K562 (cell line): ENCODE measurements around the gene NR1H3. TPM values are rescaled to one million over a fixed set of nuclear protein-coding genes. Genes with fewer than 3 reads are reported as not detected.

Experiments used
- ATAC-seq: fragments of 200-7000 bp; cut with Tn5 transposase; 3 replicates; pipeline ENCODE4 v1.9.1; 2020; ENCODE audit warnings: moderate library complexity
- BruUV-seq: library from RNA; stranded (reverse); fragments of 400-500 nt; replicated peaks from 2 replicates; lab custom pipeline; 2021; lab: Mats Ljungman, UMichigan
- CTCF ChIA-PET: fragments of 300-600 bp; formaldehyde crosslinking; extraction: SDS; loops from one replicate; lab custom pipeline; 2021; ENCODE audit warnings: low intra/inter-chr PET ratio; lab: Yijun Ruan, JAX
- POLR2A ChIA-PET: fragments of 300-600, 350-650 bp; sonication (Branson Sonifier 250); formaldehyde crosslinking; extraction: SDS; loops from one replicate; lab custom pipeline; 2021; ENCODE audit warnings: antibody characterized with exemption, inconsistent platforms; lab: Yijun Ruan, JAX
- DNase-seq, 4 experiments: peaks; one replicate each; pipeline versions ENCODE4 v3.0.0 to v3.0.0-alpha.2; 2011 to 2018; ENCODE audit warnings: low spot score in 3 of 4, mixed read lengths in 3 of 4; ENCODE audit errors: extremely low read depth in 1 of 4
- FAIRE-seq: peaks from 2 replicates; lab custom pipeline; 2011; peaks lifted over from hg19 to GRCh38; lab: Jason Lieb, UNC
- H2AFZ ChIP-seq: 2 replicates; pipeline ENCODE4 v1.6.0; 2011; ENCODE audit warnings: low read depth, low read length, control low read depth, inconsistent platforms
- H3K27ac ChIP-seq: fragments of 200-600 bp; 3 replicates; pipeline ENCODE4 v1.8.0; 2011; ENCODE audit warnings: low read depth, mild to moderate bottlenecking, control low read depth, inconsistent platforms, low read length, moderate library complexity, mixed read lengths; ENCODE audit errors: extremely low read depth
- H3K27me3 ChIP-seq, 2 experiments: fragments of 300-600 bp in 1 of 2; 2 replicates in 1 of 2; 3 replicates in 1 of 2; pipeline versions ENCODE4 v1.6.0 to v1.8.0; 2011; ENCODE audit warnings: inconsistent platforms in 2 of 2, low read length in 2 of 2, mild to moderate bottlenecking in 1 of 2, mixed read lengths in 1 of 2, moderate library complexity in 1 of 2; ENCODE audit not compliant: control insufficient read depth in 2 of 2, insufficient read depth in 2 of 2
- H3K36me3 ChIP-seq: fragments of 300-600 bp; 3 replicates; pipeline ENCODE4 v1.8.0; 2011; ENCODE audit warnings: mild to moderate bottlenecking, low read length, inconsistent platforms; ENCODE audit not compliant: control insufficient read depth, insufficient read depth
- H3K4me1 ChIP-seq, 2 experiments: fragments of 200-600 bp in 1 of 2; replicated peaks in 1 of 2; 2 replicates in 1 of 2; 3 replicates in 1 of 2; pipeline versions ENCODE4 v1.5.1 to v1.8.0; 2011; ENCODE audit warnings: inconsistent platforms in 2 of 2, low read length in 2 of 2, mild to moderate bottlenecking in 1 of 2, mixed read lengths in 1 of 2, moderate library complexity in 1 of 2; ENCODE audit not compliant: control insufficient read depth in 2 of 2, insufficient read depth in 2 of 2
- H3K4me2 ChIP-seq: 2 replicates; pipeline ENCODE4 v1.6.1; 2011; ENCODE audit warnings: low read length, control low read depth, inconsistent platforms, mixed read lengths; ENCODE audit not compliant: insufficient read depth
- H3K4me3 ChIP-seq: fragments of 200-600 bp; sonication (generic), shearing (Covaris generic); 2 replicates; pipeline ENCODE4 v1.5.1; 2016; ENCODE audit warnings: control low read depth, inconsistent platforms
- H3K79me2 ChIP-seq: fragments of 200-600 bp; 3 replicates; pipeline ENCODE4 v1.8.0; 2011; ENCODE audit warnings: low read length, inconsistent platforms; ENCODE audit not compliant: control insufficient read depth, insufficient read depth
- H3K9ac ChIP-seq, 2 experiments: 2 replicates each; pipeline versions ENCODE4 v1.6.0 to v1.6.1; 2011; ENCODE audit warnings: low read depth in 2 of 2, low read length in 2 of 2, control low read depth in 1 of 2, inconsistent platforms in 1 of 2, mild to moderate bottlenecking in 1 of 2, mixed read lengths in 1 of 2; ENCODE audit not compliant: insufficient read depth in 1 of 2
- H3K9me1 ChIP-seq: one replicate; pipeline ENCODE4 v1.6.0; 2011; ENCODE audit warnings: inconsistent platforms, mild to moderate bottlenecking, low read length, moderate library complexity; ENCODE audit not compliant: control insufficient read depth, insufficient read depth
- H3K9me3 ChIP-seq: replicated peaks from 2 replicates; pipeline ENCODE4 v1.5.1; 2011; ENCODE audit warnings: low read depth, low read length, inconsistent platforms; ENCODE audit not compliant: control insufficient read depth, insufficient read depth
- H4K20me1 ChIP-seq: replicated peaks from 2 replicates; pipeline ENCODE4 v1.6.1; 2011; ENCODE audit warnings: low read length, inconsistent platforms, mixed read lengths; ENCODE audit not compliant: control insufficient read depth, insufficient read depth
- CCNT2 ChIP-seq: IDR thresholded peaks from 2 replicates; pipeline ENCODE4 v1.6.1; 2011; ENCODE audit warnings: borderline replicate concordance, low read depth, mild to moderate bottlenecking, moderate library complexity, mixed read lengths, low read length; ENCODE audit not compliant: insufficient read length; ENCODE audit errors: extremely low read depth
- CREB3L1 ChIP-seq: fragments of 450-650 bp; IDR thresholded peaks from 2 replicates; pipeline ENCODE4 v1.6.1; 2014; ENCODE audit warnings: low read depth, mild to moderate bottlenecking, moderate library complexity, borderline replicate concordance
- E2F6 ChIP-seq, 2 experiments: IDR thresholded peaks; 2 replicates each; pipeline ENCODE4 v1.6.1; 2011; ENCODE audit warnings: borderline replicate concordance in 1 of 2, control low read depth in 1 of 2, low read depth in 1 of 2, low read length in 1 of 2, mild to moderate bottlenecking in 1 of 2, mixed read lengths in 1 of 2, moderate library complexity in 1 of 2; ENCODE audit not compliant: insufficient read depth in 1 of 2, insufficient read length in 1 of 2, poor library complexity in 1 of 2, severe bottlenecking in 1 of 2; ENCODE audit errors: extremely low read depth in 1 of 2
- FOXP1 ChIP-seq: sonication (generic); formaldehyde crosslinking; IDR thresholded peaks from 2 replicates; pipeline ENCODE4 v1.8.0; 2022; ENCODE audit warnings: mild to moderate bottlenecking, missing genetic modification reagents
- ILF3 ChIP-seq: fragments of 450-650 bp; IDR thresholded peaks from 2 replicates; pipeline ENCODE4 v1.6.1; 2018; ENCODE audit warnings: antibody characterized with exemption, mild to moderate bottlenecking, moderate library complexity, borderline replicate concordance
- MBD2 ChIP-seq: sonication (generic); IDR thresholded peaks from 2 replicates; pipeline ENCODE4 v1.6.1; 2016; ENCODE audit warnings: low read depth, borderline replicate concordance
- NRF1 ChIP-seq, 2 experiments: fragments of 450-650 bp; IDR thresholded peaks in 1 of 2; conservative IDR thresholded peaks in 1 of 2; 2 replicates each; pipeline ENCODE4 v1.6.1; 2014; ENCODE audit warnings: mild to moderate bottlenecking in 2 of 2
- SMC3 ChIP-seq: conservative IDR thresholded peaks from 2 replicates; pipeline ENCODE4 v1.6.1; 2011; ENCODE audit warnings: low read depth, low read length, improper control_type of control experiment; ENCODE audit not compliant: insufficient read depth
- SP1 ChIP-seq: sonication (generic); formaldehyde crosslinking; IDR thresholded peaks from 2 replicates; pipeline ENCODE4 v1.8.1; 2022; ENCODE audit warnings: mild to moderate bottlenecking, missing genetic modification reagents
- SRSF9 ChIP-seq: fragments of 200-400 bp; formaldehyde crosslinking; IDR thresholded peaks from 2 replicates; pipeline ENCODE4 v1.6.1; 2017; ENCODE audit warnings: low read depth, low read length, borderline replicate concordance
- STAT5A ChIP-seq: IDR thresholded peaks from 2 replicates; pipeline ENCODE4 v1.6.1; 2012; ENCODE audit warnings: low read length, inconsistent platforms, borderline replicate concordance
- THRAP3 ChIP-seq: fragments of 450-650 bp; IDR thresholded peaks from 2 replicates; pipeline ENCODE4 v1.6.1; 2016; ENCODE audit warnings: mild to moderate bottlenecking, inconsistent platforms, borderline replicate concordance
- ZNF277 ChIP-seq: fragments of 250-450 bp; sonication (Bioruptor Pico); IDR thresholded peaks from 2 replicates; pipeline ENCODE4 v1.8.0; 2022; ENCODE audit warnings: inconsistent platforms, mild to moderate bottlenecking, moderate library complexity, borderline replicate concordance
- ZNF512 ChIP-seq: IDR thresholded peaks from 2 replicates; pipeline ENCODE4 v1.6.1; 2016; ENCODE audit warnings: missing genetic modification characterization, missing compliant biosample characterization
- WGBS: fragments of 100-300 bp; shearing (Covaris generic); methylation state at CpG from one replicate; pipeline ENCODE4 v1.1.6; 2016; ENCODE audit warnings: low coverage, mixed read lengths; ENCODE audit not compliant: insufficient coverage; ENCODE audit errors: missing lambda C conversion rate; 5-methylcytosine and 5-hydroxymethylcytosine counted together
- in situ Hi-C: fragments of 300-500 bp; cut with MboI; formaldehyde crosslinking; loops from 4 replicates; pipeline ENCODE4 v1.15.0; 2018; ENCODE audit warnings: inconsistent platforms, mixed read lengths
- intact Hi-C: fragments of 100-400 bp; cut with micrococcal nuclease; formaldehyde crosslinking; loops from 2 replicates; pipeline ENCODE4 v1.14.2; 2022
- polyA plus RNA-seq, 8 experiments: library from polyadenylated mRNA; depleted of rRNA in 4 of 8; stranded (reverse) in 5 of 8; unstranded in 3 of 8; fragments of >200 nt; fragmentation: Nextera tagmentation in 2 of 8; fragmentation: Illumina TruSeq in 1 of 8; extraction: Ambion mirVana in 2 of 8; extraction: Trizol in 1 of 8; gene quantifications; 2 replicates each; pipeline versions ENCODE4 v1.2.1 to v1.2.3, GENCODE V29; 2011 to 2014; ENCODE audit warnings: inconsistent platforms in 1 of 8, missing spikeins in 1 of 8
- total RNA-seq, 7 experiments: library from RNA; depleted of rRNA in 6 of 7; stranded (reverse); fragments of >200 nt in 6 of 7; fragmentation: Illumina TruSeq in 2 of 7; extraction: Trizol in 2 of 7; gene quantifications; 2 replicates each; pipeline versions ENCODE4 v1.2.1 to v1.2.3, GENCODE V29; 2011 to 2021; ENCODE audit warnings: low replicate concordance in 1 of 7

Gene NR1H3
- total and polyA plus RNA-seq, 9 of the 15 experiments (the other 6 are each of a cell fraction or from before 2014, with no cell fraction given) = 8.2 to 26.0 (median 11.9) TPM

GRCh38 chr11:47278769-47279168, 21.0 kb downstream of the NR1H3 start:
- CTCF ChIA-PET = no interaction called here
- H3K4me3 ChIP-seq = no peak overlapping the region
- no peak for FAIRE-seq
- TF ChIP-seq ILF3 (no peak), CCNT2 (no peak), MBD2 (no peak), SRSF9 (no peak), THRAP3 (no peak), ZNF512 (tag) (0 out of 2 replicates have a peak, but pooled peaks have one; percentile 41), STAT5A (no peak), FOXP1 (CRISPR knock-in tag) (no peak), NRF1 (conservative IDR thresholded peaks at IDR 0.05 in 1 of 2, IDR thresholded peaks at IDR 0.05 in 1 of 2) (no peak), SP1 (CRISPR knock-in tag) (no peak), SMC3 (no peak), E2F6 (IDR thresholded peaks at IDR 0.05; ENCODE audit: borderline replicate concordance in 1 of 2, extremely low read depth in 1 of 2, insufficient read depth in 1 of 2, insufficient read length in 1 of 2, low read depth in 1 of 2, low read length in 1 of 2, poor library complexity in 1 of 2, severe bottlenecking in 1 of 2) (no peak), CREB3L1 (no peak), ZNF277 (CRISPR knock-in tag) (peak; percentile 68; the same call in 1 of the 2 replicates)

More at GRCh38 chr11:47278769-47279168, 21.0 kb downstream of the NR1H3 start:
- Histone ChIP-seq H3K9me1 (peaks cover 4% of the 10 kb centered on the region), H3K9ac (no peak overlapping the region), H2AFZ (no peak overlapping the region), H3K9me3 (no peaks in the 10 kb centered on the region), H3K27me3 (no peaks in the 10 kb centered on the region), H3K27ac (no peak overlapping the region), H3K4me1 (peaks cover 11 to 21% of the 10 kb centered on the region in 2 experiments), H3K36me3 (peaks cover 90% of the 10 kb centered on the region), H3K4me2 (no peak overlapping the region), H4K20me1 (peaks cover 3% of the 10 kb centered on the region; the same call in 1 of the 2 replicates), H3K79me2 (peaks cover 21% of the 10 kb centered on the region)
- BruUV-seq = no TSS peak
- DNase-seq (no peak), ATAC-seq (no peak)
- in situ Hi-C loops = no loop called here
- 84% methylated on average over 4 of the region's 4 CpGs for WGBS
- intact Hi-C loops = no loop called here
- POLR2A ChIA-PET = no interaction called here
